Activated effector memory CD4-positive, alpha-beta T cell treated with Interleukin-2 at 50 U/mL for 16 hours (primary cell): ENCODE measurements around the gene SEC31B.

Experiments used
- DNase-seq: peaks from one replicate; pipeline ENCODE4 v3.0.0-alpha.2; 2020

Gene SEC31B

GRCh38 chr10:100519311-100520051 lies at the start of gene SEC31B:
Gene SEC31B (minus strand): TSS chr10:100519861. CDS start chr10:100516952, 2,909 bp downstream.
- no peak for DNase-seq

GRCh38 chr10:100568912-100569311 lies 49.3 kb upstream of the SEC31B start:
- no peak for DNase-seq

DNA sequence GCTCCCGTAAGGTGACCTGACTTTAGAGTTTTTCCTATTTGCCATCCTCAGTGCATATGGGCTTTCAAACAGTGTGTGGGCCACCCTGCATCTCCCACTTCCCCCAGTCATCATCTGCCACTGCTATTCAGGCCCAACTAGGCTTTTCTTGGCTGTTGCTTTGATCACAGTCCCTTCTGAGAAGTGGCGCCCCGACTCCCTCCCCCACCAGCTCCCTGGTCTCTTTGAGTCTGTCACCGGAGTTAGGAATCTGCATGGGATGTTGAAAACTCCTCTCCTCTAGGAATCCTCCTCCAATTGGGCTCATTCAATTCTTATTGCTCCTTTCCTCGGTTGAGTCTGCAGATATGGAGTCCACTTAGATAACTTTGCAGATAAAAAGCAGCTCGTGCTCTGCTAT lies 48.2 kb upstream of the SEC31B start:
- no peak for DNase-seq

DNA sequence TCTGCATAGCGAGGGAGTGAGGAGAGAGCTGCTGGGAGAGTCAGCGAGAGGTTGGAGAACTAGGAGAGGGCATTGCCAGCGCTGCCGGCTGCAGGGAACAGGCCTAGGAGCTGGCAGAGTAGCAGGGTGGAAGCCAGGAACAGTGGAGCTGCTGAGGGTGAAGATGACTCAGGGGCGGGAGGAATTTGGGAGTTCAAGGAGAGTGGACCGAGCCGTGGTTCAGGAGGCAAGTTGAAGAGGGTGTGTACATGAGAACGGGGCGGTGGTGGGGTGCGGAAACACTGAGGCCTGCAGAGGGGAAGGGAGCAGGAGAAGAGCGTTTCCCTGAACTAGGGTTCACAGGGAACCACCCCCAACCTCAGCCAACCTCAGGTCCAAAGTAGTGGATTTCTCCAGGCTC lies 47.6 kb upstream of the SEC31B start:
- no peak for DNase-seq

DNA sequence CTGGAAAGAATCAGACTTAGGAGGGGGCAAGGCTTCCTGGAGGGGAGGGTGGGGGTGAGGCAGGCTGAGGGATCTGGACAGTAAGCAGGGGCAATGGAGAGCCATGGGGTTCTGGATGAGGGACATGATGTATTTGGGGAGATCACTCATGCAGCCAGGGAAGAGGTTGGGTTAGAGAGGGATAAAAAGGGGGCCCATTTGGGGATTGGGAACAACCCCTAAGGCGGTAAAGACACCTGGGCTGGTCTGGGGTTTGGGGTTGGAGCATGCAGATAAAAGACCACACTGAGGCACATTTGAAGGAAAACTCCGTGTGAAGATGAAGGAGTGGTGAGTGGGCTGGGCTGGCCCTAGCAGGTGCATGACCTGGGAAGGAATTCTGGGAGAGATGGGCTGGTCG lies 46.9 kb upstream of the SEC31B start:
- DNase-seq = no peak

DNA sequence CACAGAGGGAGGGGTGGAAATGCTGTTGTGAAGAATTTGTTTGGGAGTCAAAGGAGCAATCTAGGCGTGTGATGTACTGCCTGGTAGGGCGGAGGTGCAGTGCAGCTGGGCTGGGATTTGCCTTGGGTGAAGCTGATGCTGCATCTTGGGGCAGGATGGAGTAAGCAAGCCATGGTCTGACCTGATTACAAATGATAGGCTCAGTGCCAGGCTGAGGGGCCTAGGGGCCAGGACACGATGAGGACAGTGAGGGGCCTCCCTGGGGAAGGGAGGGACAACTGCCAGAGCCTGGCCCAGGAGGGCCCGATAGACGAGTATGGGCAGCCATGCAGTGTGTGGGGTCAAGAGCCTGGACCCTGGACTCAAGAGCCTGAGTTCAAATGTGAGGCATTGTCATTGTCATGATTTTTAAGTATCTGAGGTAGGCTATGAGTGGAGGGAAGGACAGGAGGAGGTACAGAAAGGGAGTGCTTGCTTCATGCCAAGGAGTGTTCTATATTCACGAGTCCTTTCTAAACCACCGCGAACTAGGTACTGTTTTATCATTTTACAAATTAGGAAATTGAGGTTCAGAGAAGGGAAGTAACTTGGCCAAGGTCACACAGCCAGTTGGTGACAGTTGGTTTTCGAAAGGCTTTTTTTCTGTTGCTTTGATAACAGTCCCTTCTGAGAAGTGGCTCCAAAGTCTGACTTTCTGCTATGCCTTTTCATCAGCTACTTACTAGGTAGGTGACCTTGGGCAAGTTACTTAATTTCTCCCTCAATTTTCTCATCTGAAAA lies 45.7 kb upstream of the SEC31B start:
- DNase-seq = no peak

DNA sequence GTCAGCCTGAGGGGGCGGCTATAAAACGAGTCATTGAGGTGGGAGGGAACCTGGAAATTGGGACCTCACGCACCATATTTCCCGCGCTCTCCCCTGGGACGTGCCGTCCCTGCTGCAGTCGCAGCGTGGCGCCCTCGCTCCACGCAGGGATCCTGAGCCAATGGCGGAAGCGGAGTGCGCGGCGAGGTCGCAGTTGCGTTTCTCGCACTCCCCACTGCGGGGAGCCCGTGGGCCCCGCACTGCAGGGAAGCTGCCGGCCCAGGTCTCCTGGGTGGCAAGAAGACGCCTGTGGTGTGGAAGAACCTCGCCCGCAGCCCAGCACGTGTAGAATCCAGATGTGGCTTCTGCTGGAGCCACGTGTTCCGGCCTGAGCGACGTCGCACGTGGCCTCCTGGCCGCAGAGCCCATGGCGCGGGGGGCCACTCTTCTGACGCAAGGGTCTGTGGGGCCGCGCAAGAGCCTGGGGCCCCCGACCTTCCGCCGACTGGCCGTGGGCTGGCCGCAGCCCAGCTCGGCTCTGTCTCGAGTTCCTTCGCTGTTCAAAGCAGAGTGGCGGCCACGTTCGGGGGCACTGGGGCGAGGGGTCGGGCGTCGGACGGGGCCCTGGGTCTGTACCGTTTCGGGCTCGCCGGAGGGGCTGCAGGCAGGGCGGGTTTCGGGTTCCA lies 42.5 kb upstream of the SEC31B start:
- DNase-seq = peak; percentile 68

DNA sequence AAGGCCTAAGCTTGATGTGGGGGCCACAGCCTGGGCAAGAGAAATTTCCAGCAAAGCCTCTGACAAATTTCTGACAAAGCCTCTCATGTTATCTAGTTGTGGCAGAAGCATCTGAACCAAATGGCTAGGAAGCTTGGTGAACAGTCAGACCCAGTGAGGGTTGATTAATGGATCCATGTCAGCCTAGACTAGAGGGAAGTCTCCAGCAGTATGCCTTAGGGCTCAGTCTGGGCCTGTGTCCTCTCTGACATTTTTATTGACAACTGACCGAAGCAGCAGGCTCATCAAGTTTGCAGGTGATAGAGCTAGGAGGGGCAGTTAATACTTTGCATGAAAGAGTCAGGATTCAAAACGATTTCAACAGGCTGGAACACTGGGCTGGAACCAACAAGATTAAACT lies 41.3 kb upstream of the SEC31B start:
- no peak for DNase-seq

DNA sequence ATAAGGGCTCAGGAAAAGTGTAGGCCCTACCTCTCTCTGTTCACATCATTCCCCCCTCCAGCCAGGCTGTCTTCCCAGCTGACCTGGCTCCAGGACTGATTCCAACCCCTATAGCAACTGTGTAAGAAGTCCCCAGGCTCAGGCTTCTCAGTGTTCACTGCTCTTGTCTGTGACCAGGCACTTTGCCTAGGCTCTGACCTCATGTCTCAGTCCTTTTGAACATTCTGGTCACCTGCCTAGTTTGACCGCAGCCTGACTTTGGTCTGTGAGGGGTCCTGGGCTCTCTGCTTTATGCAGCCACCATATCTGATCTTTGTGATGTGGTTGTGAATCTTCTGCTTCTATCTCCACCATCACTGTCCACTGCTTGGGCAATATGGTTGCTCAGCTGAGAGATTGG lies 40.6 kb upstream of the SEC31B start:
- no peak for DNase-seq

DNA sequence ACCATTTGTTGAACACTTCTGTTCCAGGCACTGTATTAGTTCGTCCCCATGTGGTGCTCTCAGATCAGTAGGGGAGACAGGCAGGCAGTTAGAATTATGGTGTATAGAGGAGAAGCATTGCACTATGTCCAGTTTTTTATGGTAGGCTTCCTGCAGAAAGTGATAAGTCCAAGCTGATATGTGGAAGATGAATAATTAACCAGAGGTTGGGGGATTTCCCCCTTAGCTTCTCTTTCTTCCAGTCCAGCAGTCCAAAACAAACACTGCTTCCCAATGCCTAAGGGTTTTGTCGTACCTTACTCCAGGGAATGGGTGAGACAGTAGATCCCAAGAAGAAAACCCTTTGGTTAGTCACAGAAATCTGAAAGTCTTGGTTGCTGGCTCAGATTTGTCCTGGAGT lies 35.2 kb upstream of the SEC31B start:
- no peak for DNase-seq

DNA sequence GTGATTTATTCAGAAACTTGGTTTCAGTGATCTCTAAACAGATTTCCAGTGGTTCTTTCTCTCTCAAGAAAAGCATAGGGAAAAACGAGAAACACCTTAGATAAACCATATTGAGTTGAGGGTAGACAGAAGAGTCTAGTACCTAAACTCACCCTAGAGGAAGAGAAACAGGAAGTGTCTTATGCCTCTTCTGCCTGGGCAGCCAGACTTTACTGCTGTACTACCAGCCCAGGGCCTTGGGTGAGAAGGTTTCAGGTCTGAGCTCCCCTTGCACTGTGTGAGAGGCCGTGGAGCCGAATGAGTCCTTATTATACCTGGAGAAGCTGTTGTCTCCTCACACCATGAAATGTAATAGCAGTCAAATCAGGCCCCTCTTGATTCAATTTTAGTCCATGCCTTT lies 34.3 kb upstream of the SEC31B start:
- DNase-seq = no peak

- no peak for DNase-seq
Observed at GRCh38 chr10:100551738-100552137, 32.1 kb upstream of the SEC31B start.

- DNase-seq = no peak
Observed at GRCh38 chr10:100551196-100551595, 31.5 kb upstream of the SEC31B start.

- no peak for DNase-seq
Observed at GRCh38 chr10:100544950-100545349, 25.3 kb upstream of the SEC31B start.

GRCh38 chr10:100537475-100537874 lies 17.8 kb upstream of the SEC31B start:
- no peak for DNase-seq

- DNase-seq = peak; percentile 79
Observed at GRCh38 chr10:100535715-100536353, 16.2 kb upstream of the SEC31B start, which contains the start of gene HIF1AN. Gene HIF1AN (plus strand): TSS chr10:100535943. CDS start chr10:100535959, 16 bp downstream.

DNA sequence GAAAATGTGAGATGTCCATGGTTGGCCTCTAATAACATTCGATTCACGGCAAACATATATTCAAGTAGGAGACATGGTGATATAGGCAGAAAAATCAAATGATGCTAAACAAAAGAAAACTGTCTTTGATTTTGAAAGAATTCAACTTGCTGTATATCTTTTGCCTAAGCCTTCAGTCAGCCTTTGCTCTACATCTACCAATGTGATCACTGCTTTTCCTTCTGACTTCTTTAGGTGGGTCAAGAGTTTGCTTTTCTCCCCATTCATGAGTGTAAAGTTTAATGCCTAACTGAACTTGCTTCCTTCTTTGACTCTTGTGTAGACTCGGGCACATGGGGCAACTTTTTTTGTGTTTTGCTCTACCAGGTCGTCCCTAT lies 15.7 kb upstream of the SEC31B start:
- DNase-seq = no peak

GRCh38 chr10:100534726-100535125 lies 15.1 kb upstream of the SEC31B start:
- no peak for DNase-seq

DNA sequence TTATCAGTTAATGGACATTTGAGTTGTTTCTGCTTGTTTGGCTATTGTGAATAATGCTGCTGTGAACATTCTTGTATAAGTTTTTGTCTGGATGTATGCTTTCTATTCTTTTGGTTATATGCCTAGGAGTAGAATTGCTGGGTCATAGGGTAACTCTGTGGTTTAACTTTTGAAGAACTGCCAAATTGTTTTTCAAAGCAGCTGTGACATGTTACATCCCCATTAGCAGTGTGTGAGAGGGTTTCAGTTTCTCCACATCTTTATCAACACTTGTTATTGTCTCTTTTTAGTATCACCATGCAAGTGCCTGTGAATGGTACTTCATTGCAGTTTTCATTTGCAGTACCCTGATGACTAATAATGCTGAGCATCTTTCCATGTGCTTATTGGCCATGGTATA lies 12.1 kb upstream of the SEC31B start:
- no peak for DNase-seq

GRCh38 chr10:100529475-100530298 lies 10.0 kb upstream of the SEC31B start, which contains the start of gene NDUFB8:
Gene NDUFB8 (minus strand): TSS chr10:100529871. CDS start chr10:100529851, 20 bp downstream.
- peak; percentile 78 for DNase-seq

DNA sequence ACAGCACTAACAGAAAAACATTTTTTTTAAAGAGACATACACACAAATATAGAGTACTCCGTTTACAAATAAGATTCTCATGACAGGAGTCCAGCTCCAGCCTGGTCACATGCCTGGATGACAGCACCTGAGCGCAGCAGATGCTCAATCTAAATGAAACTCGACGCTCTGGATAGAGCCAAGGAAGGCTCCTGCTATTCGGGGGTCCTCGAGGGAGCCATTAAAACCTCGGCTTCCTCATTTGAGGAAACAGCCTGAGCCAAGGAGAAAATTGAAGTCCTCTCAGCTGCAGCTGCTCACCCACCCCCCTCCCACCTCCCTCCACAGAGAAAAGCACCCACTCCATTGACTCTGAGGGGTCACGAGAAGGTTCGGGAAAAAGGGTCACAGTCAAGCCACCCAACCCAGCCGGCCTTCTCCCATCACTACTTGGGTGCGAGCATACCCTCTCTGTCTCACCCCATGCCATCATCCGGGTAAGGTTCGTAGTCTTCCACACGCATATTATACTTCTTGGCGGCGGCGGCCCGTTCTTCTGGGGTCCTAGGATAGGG lies 9.3 kb upstream of the SEC31B start:
- DNase-seq = no peak
